H1 (cell line): ENCODE data around the gene STAT4. TPM values are rescaled to one million over a fixed set of nuclear protein-coding genes. Genes with fewer than 3 reads are reported as not detected.

Experiments
- BRCA1 ChIP-seq: IDR thresholded peaks from 2 replicates; pipeline ENCODE4 v1.6.1; 2012; ENCODE audit warnings: low read depth, low read length, improper control_type of control experiment
- CHD2 ChIP-seq: IDR thresholded peaks from 2 replicates; pipeline ENCODE4 v1.6.1; 2012; ENCODE audit warnings: low read length, improper control_type of control experiment
- EZH2 ChIP-seq: fragments of 200-600 bp; sonication (generic); IDR thresholded peaks from 2 replicates; pipeline ENCODE4 v1.7.1; 2012; ENCODE audit warnings: low read depth, mild to moderate bottlenecking, moderate library complexity, low read length, inconsistent platforms; ENCODE audit not compliant: severe bottlenecking
- FOSL1 ChIP-seq: IDR thresholded peaks from 2 replicates; pipeline ENCODE4 v1.6.1; 2011; ENCODE audit warnings: mild to moderate bottlenecking, low read depth, low read length, moderate library complexity; ENCODE audit not compliant: insufficient read depth
- HDAC2 ChIP-seq, 2 experiments: fragments of 300-600 bp in 1 of 2; sonication (generic) in 1 of 2; IDR thresholded peaks; 2 replicates each; pipeline ENCODE4 v1.6.1; 2011 to 2012; ENCODE audit warnings: low read depth in 2 of 2, low read length in 2 of 2, mild to moderate bottlenecking in 2 of 2, moderate library complexity in 2 of 2, borderline replicate concordance in 1 of 2, inconsistent platforms in 1 of 2
- HDAC6 ChIP-seq: IDR thresholded peaks from one replicate; pipeline ENCODE4 v1.7.1; 2012; ENCODE audit warnings: low read depth, mild to moderate bottlenecking, inconsistent platforms, low read length, moderate library complexity
- PHF8 ChIP-seq: fragments of 200-600 bp; sonication (generic); conservative IDR thresholded peaks from 2 replicates; pipeline ENCODE4 v1.7.1; 2012; ENCODE audit warnings: low read depth, mild to moderate bottlenecking, inconsistent platforms, low read length, moderate library complexity
- POLR2AphosphoS5 ChIP-seq: IDR thresholded peaks from 2 replicates; pipeline ENCODE4 v1.6.1; 2011; ENCODE audit warnings: low read depth, low read length
- RBBP5 ChIP-seq: IDR thresholded peaks from 2 replicates; pipeline ENCODE4 v1.7.1; 2012; ENCODE audit warnings: low read depth, mild to moderate bottlenecking, inconsistent platforms, low read length, moderate library complexity, borderline replicate concordance
- RXRA ChIP-seq: IDR thresholded peaks from 2 replicates; pipeline ENCODE4 v1.6.1; 2011; ENCODE audit warnings: low read depth, mild to moderate bottlenecking, low read length, moderate library complexity; ENCODE audit not compliant: insufficient read depth
- SRF ChIP-seq: IDR thresholded peaks from 2 replicates; pipeline ENCODE4 v1.6.1; 2011; ENCODE audit warnings: mild to moderate bottlenecking, low read depth, low read length, moderate library complexity
- TBP ChIP-seq: IDR thresholded peaks from 2 replicates; pipeline ENCODE4 v1.6.1; 2011; ENCODE audit warnings: low read depth, low read length, improper control_type of control experiment
- TEAD4 ChIP-seq: IDR thresholded peaks from 2 replicates; pipeline ENCODE4 v1.6.1; 2012; ENCODE audit warnings: low read depth, low read length, inconsistent platforms, mixed read lengths
- ZNF274 ChIP-seq: IDR thresholded peaks from 2 replicates; pipeline ENCODE4 v1.7.0; 2012; ENCODE audit warnings: low read length, borderline replicate concordance; ENCODE audit errors: extremely low read depth
- polyA plus RNA-seq, 7 experiments: library from polyadenylated mRNA; depleted of rRNA in 3 of 7; stranded (reverse) in 5 of 7; unstranded in 2 of 7; fragments of >200 nt in 5 of 7; fragments of 200-250 nt in 2 of 7; gene quantifications; 1 replicate in 5 of 7; 2 replicates in 1 of 7; 4 replicates in 1 of 7; pipeline versions ENCODE4 v1.2.1 to v1.2.3, GENCODE V29; 2011 to 2013; ENCODE audit warnings: missing spikeins in 2 of 7, mixed read lengths in 2 of 7
- total RNA-seq: library from RNA; stranded (reverse); fragmentation: NEBNext Ultra II Directional; extraction: Animal tissue kit (Norgen Biotek cat#: 25700); gene quantifications from 2 replicates; pipeline ENCODE4 v1.2.1, GENCODE V29; 2021
- TF ChIP-seq, protein P1 (sequence below): IDR thresholded peaks from 2 replicates; pipeline ENCODE4 v1.6.1; 2012; ENCODE audit warnings: low read length, inconsistent platforms
- TF ChIP-seq, protein P2 (sequence below): IDR thresholded peaks from 2 replicates; pipeline ENCODE4 v1.6.1; 2012; ENCODE audit warnings: inconsistent platforms
- TF ChIP-seq, protein P3 (sequence below): IDR thresholded peaks from 2 replicates; pipeline ENCODE4 v1.6.1; 2012; ENCODE audit warnings: inconsistent platforms

STAT4 gene
- total and polyA plus RNA-seq, 2 of the 8 experiments (the other 6 are each of a cell fraction or from before 2014, with no cell fraction given): 0.36 to 0.63 TPM

DNA sequence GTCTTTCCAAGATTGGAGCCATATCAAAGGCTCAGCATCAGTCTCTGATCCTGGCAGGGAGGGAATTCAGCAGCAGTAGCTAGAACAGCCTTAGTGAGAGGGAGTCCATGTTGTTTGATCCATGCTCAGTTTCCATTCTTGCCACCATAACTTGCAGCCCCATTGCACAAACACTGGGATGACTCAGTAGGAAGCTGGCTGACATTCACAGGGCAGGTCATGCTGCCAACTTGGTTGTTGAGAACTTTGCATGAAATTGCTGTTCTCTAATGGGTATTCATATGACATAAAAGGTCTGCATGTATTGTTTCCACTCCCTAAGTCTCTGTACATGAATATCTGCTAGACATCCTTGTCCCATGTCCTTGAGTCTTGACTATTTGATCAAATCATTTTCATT lies 29.9 kb upstream of the STAT4 start (continued):
- TF ChIP-seq HDAC2 (IDR thresholded peaks at IDR 0.05; ENCODE audit: borderline replicate concordance in 1 of 2, low read depth in 2 of 2, low read length in 2 of 2) (no peak), HDAC6 (no peak), ZNF274 (no peak), BRCA1 (no peak), TBP (no peak), SRF (no peak), PHF8 (no peak), EZH2 (no peak), FOSL1 (no peak), RBBP5 (no peak), POLR2AphosphoS5 (no peak), TEAD4 (no peak), CHD2 (no peak), RXRA (no peak)
- TF ChIP-seq, protein P1, sequence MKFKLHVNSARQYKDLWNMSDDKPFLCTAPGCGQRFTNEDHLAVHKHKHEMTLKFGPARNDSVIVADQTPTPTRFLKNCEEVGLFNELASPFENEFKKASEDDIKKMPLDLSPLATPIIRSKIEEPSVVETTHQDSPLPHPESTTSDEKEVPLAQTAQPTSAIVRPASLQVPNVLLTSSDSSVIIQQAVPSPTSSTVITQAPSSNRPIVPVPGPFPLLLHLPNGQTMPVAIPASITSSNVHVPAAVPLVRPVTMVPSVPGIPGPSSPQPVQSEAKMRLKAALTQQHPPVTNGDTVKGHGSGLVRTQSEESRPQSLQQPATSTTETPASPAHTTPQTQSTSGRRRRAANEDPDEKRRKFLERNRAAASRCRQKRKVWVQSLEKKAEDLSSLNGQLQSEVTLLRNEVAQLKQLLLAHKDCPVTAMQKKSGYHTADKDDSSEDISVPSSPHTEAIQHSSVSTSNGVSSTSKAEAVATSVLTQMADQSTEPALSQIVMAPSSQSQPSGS: no peak
- TF ChIP-seq, protein P2, sequence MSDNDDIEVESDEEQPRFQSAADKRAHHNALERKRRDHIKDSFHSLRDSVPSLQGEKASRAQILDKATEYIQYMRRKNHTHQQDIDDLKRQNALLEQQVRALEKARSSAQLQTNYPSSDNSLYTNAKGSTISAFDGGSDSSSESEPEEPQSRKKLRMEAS: no peak
- TF ChIP-seq, protein P3, sequence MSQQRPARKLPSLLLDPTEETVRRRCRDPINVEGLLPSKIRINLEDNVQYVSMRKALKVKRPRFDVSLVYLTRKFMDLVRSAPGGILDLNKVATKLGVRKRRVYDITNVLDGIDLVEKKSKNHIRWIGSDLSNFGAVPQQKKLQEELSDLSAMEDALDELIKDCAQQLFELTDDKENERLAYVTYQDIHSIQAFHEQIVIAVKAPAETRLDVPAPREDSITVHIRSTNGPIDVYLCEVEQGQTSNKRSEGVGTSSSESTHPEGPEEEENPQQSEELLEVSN: no peak
